HG02885 (cell line): ENCODE data around the gene PAXIP1.

ENCODE experiments used
- ATAC-seq: cut with Tn5 transposase; IDR thresholded peaks from one replicate; pipeline ENCODE4 v1.9.1; 2021; ENCODE audit warnings: mild to moderate bottlenecking; ENCODE audit not compliant: unreplicated experiment, poor library complexity

PAXIP1 gene

GRCh38 chr7:154996101-154996500 lies 6.8 kb downstream of the PAXIP1 start:
- ATAC-seq: no peak

GRCh38 chr7:154994996-154995395 lies 7.9 kb downstream of the PAXIP1 start:
- ATAC-seq: no peak

- ATAC-seq: no peak
Observed at GRCh38 chr7:154990964-154991540, 11.9 kb downstream of the PAXIP1 start.

GRCh38 chr7:154987571-154987970 lies 15.4 kb downstream of the PAXIP1 start:
- no peak for ATAC-seq

DNA sequence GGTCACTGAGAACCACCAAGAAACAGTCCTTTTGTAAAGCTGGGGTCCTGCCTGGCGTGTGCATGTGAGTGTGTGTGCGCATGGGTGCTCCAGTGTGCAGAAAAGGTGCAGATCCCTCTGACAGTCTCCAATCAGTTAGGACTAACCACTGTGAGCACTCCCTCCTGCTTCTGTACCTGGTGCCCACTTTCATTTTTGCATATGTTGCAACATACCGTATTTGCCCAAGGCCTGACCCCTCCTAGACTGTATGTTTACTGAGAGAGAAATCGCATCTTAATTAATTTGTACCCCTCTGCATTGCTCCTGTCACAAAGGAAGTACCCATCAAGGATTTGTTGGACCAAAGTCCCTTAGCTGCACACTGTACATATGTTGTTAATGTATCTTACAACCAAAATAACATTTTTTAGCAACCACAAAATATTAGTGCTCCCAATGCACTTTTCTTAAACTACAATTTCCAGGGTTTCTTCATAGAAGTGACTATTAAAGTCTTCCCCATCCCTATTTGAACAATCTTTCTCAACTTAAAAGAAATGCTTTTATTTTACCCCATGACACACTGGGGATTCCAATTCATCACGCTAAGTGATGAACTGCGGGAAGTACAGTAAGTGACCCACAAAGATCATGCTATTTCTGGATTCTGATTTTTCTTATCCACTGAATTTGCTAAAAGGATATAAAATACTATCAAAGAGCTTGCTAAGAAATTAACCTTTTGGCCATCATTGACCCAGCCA lies 16.6 kb downstream of the PAXIP1 start:
- no peak for ATAC-seq

DNA sequence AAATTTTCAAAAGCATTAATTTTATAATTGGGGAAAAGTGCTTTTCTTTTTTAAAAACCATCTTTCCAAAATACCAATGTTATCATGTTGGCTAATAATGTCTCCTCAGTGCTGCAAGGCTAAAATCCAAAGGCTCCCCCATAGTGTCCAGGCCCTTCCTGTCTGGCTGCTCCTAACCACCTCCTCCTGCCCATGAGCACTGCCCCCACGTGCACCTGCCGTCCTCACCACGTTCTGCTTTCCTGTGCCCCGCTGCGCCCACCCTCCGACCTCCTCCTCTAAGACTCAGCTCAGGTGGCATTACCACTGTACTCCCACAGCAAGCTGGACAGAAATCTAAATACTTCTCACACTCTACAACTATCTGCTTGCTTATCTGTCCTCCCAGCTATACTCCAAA lies 17.7 kb downstream of the PAXIP1 start:
- no peak for ATAC-seq

DNA sequence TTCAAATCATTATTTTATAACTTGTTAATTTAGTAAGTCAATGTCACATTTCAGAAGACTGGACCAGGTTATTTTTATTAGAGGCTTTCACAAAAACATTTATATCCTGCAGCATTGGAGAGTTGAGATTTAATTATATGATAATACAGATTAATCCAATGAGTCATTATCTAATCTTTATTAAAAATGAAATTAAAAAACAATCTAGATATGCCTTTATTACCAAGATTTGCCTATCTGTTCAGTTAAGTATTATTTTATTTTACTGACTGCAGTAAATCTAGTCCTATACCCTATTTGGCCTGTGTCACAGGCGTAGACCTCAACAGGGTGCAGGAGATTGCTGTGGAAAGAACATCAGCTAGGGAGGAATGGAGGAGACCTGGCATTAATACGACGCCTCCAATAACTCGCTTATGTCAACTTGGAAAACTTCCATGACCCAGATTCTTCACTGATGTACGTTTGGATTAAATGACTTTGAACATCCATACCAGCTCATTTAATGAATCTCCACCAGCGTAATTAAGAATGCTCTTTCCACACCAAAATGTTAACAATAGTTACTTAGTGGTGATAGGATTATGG lies 18.2 kb downstream of the PAXIP1 start:
- no peak for ATAC-seq

- no peak for ATAC-seq
Observed at GRCh38 chr7:154978017-154978416, 24.9 kb downstream of the PAXIP1 start.

- ATAC-seq: no peak
Observed at GRCh38 chr7:154977250-154977649, 25.7 kb downstream of the PAXIP1 start.

- no peak for ATAC-seq
Observed at GRCh38 chr7:154976844-154977243, 26.1 kb downstream of the PAXIP1 start.

GRCh38 chr7:154975984-154976383 lies 26.9 kb downstream of the PAXIP1 start:
- ATAC-seq: no peak

- no peak for ATAC-seq
Observed at GRCh38 chr7:154973381-154973780, 29.5 kb downstream of the PAXIP1 start.

- no peak for ATAC-seq
Observed at GRCh38 chr7:154968336-154969001, 34.5 kb downstream of the PAXIP1 start.

DNA sequence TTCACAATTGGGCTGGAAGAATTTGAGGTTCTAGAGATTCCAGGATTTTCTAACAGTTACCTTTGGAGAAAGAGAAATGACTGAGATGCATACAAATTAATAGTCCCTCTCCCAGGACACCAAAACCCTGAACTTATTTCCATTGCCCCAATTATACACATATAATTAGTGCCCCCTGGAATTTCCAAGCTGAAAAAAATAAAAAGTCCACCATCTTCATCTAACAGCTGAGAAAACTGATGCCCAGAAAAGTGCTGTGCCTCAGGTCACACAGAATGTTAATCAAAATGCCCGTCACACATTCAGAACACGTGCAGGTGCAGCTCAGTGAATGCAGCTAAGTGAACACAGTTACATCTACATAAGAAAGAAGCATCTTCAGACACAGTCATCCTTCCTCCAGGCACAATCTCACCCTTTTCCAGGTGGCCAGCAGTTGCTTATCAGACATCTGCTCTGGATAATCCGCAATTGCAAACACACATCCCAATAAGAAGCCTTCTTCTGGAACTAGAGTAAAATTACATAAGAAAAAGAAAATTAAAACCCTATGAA lies 35.4 kb downstream of the PAXIP1 start:
- no peak for ATAC-seq

DNA sequence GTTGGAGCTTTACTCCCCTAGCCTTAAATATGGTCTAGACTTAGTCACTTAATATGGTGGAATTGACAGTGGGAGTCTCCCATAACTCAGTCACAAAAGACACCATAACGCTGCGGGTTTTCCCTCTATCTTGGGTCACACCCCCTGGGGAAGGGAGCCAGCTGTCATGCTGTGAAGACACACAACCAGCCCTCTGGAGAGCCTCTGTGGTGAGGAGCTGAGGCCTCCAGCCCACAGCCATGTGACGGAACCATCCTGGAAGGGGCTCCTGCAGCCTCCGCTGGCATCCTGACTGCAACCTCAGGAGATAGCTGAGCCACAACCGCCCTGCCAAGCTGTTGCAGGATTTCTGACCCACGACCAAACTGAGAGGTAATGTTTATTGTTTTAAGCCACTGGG lies 37.9 kb downstream of the PAXIP1 start:
- no peak for ATAC-seq

DNA sequence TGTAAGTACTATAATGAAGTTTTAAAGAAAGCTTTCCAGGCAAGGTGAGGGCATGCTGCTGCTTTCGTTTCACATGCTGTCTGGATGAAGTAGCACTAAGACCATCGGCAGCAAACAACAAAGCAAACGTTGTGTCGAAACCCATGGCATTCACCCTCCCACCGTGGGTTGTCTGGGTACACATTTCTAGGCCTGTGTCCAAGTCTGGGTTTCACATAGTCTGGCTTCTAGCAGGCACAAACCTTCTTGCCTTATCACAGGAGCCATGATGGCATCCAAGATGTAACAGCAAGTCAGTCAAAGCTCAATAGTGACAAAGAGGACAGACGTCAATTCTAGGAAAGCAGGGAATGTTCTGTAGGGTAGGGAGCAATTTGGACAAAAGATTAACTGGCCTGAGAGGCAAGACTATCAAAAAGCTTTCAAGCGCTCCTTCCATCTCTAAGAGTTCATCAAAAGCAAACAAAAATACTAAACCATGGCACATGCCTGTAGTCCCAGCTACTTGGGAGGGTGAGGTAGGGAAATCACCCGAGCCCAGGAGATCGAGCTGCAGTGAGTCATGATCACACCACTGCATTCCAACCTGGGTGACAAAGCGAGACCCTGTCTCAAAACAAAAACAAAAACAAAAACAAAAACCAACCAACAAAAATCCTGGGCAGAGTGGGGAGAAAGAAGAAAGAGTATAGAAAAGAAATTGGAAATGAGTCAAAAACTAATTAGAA lies 42.7 kb downstream of the PAXIP1 start:
- no peak for ATAC-seq

DNA sequence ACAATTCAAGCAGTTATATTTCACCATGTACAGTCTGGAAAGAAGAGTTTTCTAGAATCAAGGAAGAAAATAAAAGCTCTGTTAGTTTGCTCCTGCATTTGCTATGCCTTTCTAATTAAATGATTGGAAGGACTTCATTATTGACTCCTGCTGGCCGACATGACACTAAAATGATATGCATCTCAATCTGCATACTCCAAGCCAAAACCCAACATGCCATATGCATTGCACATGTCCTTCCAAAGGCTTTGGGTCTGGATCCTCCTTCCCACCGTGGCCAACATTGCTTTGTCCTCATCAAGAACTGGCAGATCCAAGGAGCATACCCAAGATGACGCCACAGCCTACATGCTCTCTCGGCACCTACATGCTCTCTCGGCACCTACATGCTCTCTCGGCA lies 46.5 kb downstream of the PAXIP1 start:
- no peak for ATAC-seq

GRCh38 chr7:154953006-154953684 lies 49.8 kb downstream of the PAXIP1 start:
- ATAC-seq: peak; percentile 47

DNA sequence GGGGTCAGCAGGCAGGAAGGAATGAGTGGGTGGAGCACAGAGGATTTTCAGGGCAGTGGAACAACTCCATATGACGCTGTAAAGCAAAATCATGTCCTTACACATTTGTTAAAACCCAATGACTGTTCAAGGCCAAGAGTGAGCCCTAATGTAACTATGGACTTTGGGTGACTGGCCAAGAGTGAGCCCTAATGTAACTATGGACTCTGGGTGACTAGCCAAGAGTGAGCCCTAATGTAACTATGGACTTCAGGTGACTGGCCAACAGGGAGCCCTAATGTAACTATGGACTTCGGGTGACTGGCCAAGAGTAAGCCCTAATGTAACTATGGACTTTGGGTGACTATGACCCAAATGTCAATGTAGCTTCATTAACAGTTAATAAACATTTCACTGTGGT lies 52.0 kb downstream of the PAXIP1 start:
- ATAC-seq: no peak

- no peak for ATAC-seq
Observed at GRCh38 chr7:154947604-154948003, 55.3 kb downstream of the PAXIP1 start.
